Measurements from ENCODE around the gene LEPROT. TPM values are rescaled to one million over a fixed set of nuclear protein-coding genes. Genes with fewer than 3 reads are reported as not detected.

Gene LEPROT
- total and polyA plus RNA-seq, 10 of the 15 experiments (the other 5 are each of a cell fraction or from before 2014, with no cell fraction given): 14.9 to 38.1 (median 17.4) TPM

GRCh38 chr1:65442442-65442841, 22.0 kb downstream of the LEPROT start:
- Histone ChIP-seq H2AFZ (ENCODE audit: control insufficient read depth, low read depth, low read length) (no peak overlapping the region), H4K20me1 (ENCODE audit: control insufficient read depth, insufficient read depth) (no peaks in the 10 kb centered on the region), H3K27ac (ENCODE audit: control insufficient read depth, insufficient read depth) (no peak overlapping the region), H3K79me2 (ENCODE audit: control insufficient read depth, insufficient read depth, low read length) (no peaks in the 10 kb centered on the region), H3K4me2 (ENCODE audit: control insufficient read depth, insufficient read depth) (no peak overlapping the region), H3K27me3 (replicated peaks in 1 of 2; ENCODE audit: control insufficient read depth in 2 of 2, insufficient read depth in 2 of 2, low read length in 1 of 2) (no peaks in the 10 kb centered on the region), H3K4me3 (no peak overlapping the region), H3K4me1 (ENCODE audit: control insufficient read depth, insufficient read depth, low read length) (no peaks in the 10 kb centered on the region), H3K9ac (ENCODE audit: control insufficient read depth, insufficient read depth, low read length) (no peak overlapping the region), H3K9me3 (replicated peaks; ENCODE audit: control insufficient read depth, insufficient read depth, low read length) (no peaks in the 10 kb centered on the region), H3K36me3 (ENCODE audit: control insufficient read depth in 2 of 2, insufficient read depth in 2 of 2, low read length in 1 of 2) (no peaks in the 10 kb centered on the region)
- DNase-seq (ENCODE audit: low read depth, low spot score): no peak
- WGBS (ENCODE audit: insufficient coverage, insufficient replicate concordance, low lambda C conversion rate, missing lambda C conversion rate): 39% methylated on average over 1 of the region's 1 CpG
- in situ Hi-C loops (cut with MboI): no loop called here
- intact Hi-C loops (cut with micrococcal nuclease; ENCODE audit: unreplicated experiment): no loop called here
- no peak for TF ChIP-seq MAX (IDR thresholded peaks at IDR 0.05; ENCODE audit: low read depth, low read length)
- TF ChIP-seq POLR2A (IDR thresholded peaks at IDR 0.05; ENCODE audit: low read depth, low read length): no peak
- no peak for TF ChIP-seq EP300 (IDR thresholded peaks at IDR 0.05; ENCODE audit: borderline replicate concordance in 1 of 2, control insufficient read depth in 1 of 2, low read depth in 2 of 2, low read length in 2 of 2)
- TF ChIP-seq, protein P1, sequence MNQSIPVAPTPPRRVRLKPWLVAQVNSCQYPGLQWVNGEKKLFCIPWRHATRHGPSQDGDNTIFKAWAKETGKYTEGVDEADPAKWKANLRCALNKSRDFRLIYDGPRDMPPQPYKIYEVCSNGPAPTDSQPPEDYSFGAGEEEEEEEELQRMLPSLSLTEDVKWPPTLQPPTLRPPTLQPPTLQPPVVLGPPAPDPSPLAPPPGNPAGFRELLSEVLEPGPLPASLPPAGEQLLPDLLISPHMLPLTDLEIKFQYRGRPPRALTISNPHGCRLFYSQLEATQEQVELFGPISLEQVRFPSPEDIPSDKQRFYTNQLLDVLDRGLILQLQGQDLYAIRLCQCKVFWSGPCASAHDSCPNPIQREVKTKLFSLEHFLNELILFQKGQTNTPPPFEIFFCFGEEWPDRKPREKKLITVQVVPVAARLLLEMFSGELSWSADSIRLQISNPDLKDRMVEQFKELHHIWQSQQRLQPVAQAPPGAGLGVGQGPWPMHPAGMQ (IDR thresholded peaks at IDR 0.05; ENCODE audit: borderline replicate concordance): no peak
- TF ChIP-seq YY1 (IDR thresholded peaks at IDR 0.05; ENCODE audit: low read depth, low read length): no peak
- TF ChIP-seq KAT2A (conservative IDR thresholded peaks at IDR 0.05; ENCODE audit: control insufficient read depth, low read depth, low read length): no peak
- TF ChIP-seq, protein P2, sequence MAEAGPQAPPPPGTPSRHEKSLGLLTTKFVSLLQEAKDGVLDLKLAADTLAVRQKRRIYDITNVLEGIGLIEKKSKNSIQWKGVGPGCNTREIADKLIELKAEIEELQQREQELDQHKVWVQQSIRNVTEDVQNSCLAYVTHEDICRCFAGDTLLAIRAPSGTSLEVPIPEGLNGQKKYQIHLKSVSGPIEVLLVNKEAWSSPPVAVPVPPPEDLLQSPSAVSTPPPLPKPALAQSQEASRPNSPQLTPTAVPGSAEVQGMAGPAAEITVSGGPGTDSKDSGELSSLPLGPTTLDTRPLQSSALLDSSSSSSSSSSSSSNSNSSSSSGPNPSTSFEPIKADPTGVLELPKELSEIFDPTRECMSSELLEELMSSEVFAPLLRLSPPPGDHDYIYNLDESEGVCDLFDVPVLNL (IDR thresholded peaks at IDR 0.05; ENCODE audit: low read depth, low read length): no peak
- no peak for TF ChIP-seq KDM1A (IDR thresholded peaks at IDR 0.05; ENCODE audit: borderline replicate concordance)
- BruUV-seq (replicated peaks): no TSS peak
- ChIA-PET RAD21 (ENCODE audit: unreplicated experiment) (no interaction called here), SMC1A (ENCODE audit: uncharacterized antibody, unreplicated experiment) (no interaction called here), POLR2A (no interaction called here), CTCF (interaction anchor here (1.8 kb wide), 1 partner anchor 17 kb away, joined by 5 read pairs; no protein-coding TSS in a partner anchor)
- no peak for FAIRE-seq
- ATAC-seq: no peak
